Erythroblast (primary cell): ENCODE results near the gene CABP1.
"Not testable (repeated sequence)": the region's sequence is repeated elsewhere in the genome, so short reads cannot be mapped to it uniquely, and the experiment has no call there.

Experiments used
- DNase-seq, 2 experiments: peaks; one replicate each; lab custom pipeline; 2025; lab: John Stamatoyannopoulos, UW
- GATA1 ChIP-seq: IDR thresholded peaks from 2 replicates; pipeline ENCODE4 v1.6.1; 2011; ENCODE audit warnings: low read depth, mild to moderate bottlenecking, control low read depth, low read length, moderate library complexity
- POLR2A ChIP-seq: IDR thresholded peaks from 2 replicates; pipeline ENCODE4 v1.6.1; 2011; ENCODE audit warnings: mild to moderate bottlenecking, low read length

The CABP1 gene

DNA sequence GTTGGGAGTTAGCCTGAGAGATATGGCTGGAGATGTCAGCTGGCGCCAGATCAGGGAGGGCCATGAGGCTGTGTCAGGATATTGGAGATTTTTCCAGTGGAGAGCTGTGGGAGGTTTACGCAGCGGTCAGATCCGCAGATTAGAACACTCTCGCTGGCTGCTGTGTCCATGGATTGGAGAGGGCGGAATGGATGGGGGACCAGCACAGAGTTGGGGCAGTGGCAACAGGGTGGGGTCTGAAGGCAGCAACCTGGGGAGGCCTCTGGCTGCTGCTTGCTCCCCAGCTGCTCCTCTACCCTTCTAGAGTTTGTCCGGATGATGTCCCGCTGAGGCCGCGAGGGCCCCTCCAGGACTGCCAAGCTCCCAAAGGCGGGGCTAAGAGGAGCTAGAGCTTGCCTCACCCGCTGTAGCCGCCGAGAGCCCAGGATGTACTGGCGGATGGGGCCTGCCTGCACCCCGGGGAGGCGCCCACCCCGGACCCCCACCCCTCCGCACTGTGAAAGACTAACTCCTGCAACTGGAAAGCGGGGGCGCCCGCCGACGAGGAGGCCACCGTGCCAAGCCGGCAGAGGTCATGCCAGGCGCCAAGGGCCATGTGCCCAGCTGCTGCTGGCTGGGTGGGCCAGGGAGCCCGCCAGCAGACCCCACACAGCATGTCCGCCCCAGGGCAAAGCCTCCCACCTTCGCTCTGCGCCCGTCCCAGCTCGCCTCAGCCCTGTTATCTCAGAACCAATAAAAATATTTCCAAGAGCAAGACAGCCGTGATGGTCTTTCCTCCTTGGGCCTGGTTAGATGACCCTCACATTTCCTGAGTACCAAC is 26.4 kb downstream of the CABP1 start:
- TF ChIP-seq POLR2A (no peak), GATA1 (no peak)
- no peak for DNase-seq

DNA sequence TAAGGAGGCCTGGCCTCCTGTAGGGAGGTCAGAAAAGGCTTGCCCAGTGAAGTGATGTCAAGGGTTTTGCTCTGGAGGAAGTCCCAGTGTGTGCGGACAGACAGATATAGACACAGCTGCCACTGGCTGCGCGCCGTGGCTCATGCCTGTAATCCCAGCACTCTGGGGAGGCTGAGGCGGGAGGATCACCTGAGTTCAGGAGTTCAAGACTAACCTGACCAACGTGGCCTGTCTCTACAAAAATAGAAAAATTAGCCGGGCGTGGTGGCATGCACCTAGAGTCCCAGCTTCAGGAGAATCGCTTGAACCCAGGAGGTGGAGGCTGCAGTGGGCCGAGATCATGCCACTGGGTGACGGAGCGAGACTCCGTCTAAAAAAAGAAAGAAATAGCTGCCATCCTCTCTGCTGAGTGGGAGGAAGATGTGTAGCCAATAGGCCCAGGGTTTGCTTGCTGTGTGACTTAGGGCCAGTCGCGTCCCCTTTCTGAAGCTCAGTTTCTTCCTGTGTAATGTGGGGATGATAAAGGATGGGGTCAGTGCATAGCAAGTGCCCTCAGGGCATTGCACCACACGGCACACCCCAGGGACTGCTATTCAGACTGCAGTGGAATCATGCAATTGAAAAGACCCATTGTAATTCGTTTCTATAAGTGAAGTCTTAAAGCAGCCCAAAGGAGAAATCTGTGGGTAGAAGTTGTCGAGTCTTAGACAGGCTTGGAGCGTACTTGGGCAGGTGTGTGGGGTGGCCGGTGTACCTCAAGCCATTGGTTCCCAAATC is 27.9 kb downstream of the CABP1 start:
- no peak for TF ChIP-seq POLR2A
- TF ChIP-seq GATA1: no peak
- no peak for DNase-seq

DNA sequence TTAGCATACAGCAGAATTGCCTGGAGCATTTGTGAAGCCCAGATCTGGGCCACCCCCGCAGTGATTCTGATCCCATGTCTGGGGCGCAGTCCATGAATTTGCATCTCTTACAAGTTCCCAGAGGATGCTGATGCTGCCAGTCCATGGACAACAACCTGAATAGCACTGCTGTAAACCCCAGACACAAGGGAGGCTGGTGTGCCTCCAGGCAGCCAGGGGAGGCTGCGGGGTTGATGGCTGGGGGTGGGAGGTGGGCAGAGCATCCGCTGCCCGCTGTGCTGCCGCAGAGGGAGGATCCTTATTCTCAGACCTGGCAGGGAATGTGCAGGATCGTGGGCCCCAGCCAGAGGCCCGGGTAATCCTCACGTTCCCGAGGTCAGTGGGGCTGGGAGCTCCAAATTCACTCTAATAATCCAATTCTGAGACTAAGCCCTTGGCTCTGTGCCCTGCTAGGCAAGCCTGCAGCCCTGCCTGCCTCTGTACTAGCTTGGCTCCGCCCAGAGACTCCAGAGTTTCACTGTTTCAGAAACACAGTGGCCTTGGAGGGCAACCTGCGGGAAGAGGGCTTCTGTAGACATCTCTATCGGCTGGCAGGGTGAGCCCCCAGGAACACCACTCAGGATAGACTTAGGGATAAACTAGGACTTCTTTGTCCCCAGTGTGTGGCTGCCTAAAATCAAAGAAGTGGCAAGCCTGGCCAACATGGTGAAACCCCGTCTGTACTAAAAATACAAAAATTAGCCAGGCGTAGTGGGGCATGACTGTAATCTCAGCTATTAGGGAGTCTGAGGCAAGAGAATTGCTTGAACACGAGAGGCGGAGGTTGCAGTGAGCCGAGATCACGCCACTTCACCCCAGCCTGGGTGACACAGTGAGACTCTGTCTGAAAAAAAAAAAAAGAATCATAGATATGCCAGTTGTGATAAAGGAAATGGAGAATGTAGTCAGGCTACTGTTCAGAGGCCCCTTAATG is 28.7 kb downstream of the CABP1 start:
- no peak for TF ChIP-seq POLR2A
- no peak for TF ChIP-seq GATA1
- DNase-seq: no peak

- DNase-seq: not testable (repeated sequence)
Measured at GRCh38 chr12:120670237-120670636, 29.8 kb downstream of the CABP1 start.

GRCh38 chr12:120670667-120671066 is 30.2 kb downstream of the CABP1 start:
- no peak for DNase-seq
- TF ChIP-seq GATA1: no peak

DNA sequence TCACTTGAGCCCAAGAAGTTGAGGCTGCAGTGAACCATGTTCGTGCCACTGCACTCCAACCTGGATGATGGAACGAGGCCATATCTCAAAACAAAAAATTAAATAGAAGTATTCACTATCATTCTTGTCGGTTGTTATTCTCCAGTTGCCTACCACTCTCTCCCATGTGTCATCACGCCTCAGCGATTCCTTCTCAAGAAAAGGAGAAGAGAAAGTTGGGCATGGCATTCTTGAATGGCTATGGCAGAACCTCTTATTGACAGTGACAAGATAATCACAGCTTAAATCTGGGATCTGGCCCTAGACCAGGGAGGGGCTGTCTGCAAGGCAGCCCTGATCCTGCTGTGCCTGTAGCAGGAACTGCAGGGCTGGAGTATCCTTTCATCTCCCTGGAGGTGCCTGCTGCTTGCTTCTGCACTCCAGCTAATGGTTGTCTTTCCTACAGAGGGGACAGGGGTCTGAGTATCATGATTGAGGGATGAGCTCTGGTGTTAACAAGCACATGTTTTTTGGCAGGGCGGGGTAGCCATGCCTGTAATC is 33.7 kb downstream of the CABP1 start:
- TF ChIP-seq POLR2A: no peak
- no peak for TF ChIP-seq GATA1
- DNase-seq: no peak

GRCh38 chr12:120677765-120678473 is 37.5 kb downstream of the CABP1 start:
- TF ChIP-seq GATA1: no peak
- no peak for TF ChIP-seq POLR2A
- no peak for DNase-seq

- TF ChIP-seq POLR2A: no peak
- TF ChIP-seq GATA1: no peak
- DNase-seq: no peak
Measured at GRCh38 chr12:120678572-120678971, 38.1 kb downstream of the CABP1 start.

DNA sequence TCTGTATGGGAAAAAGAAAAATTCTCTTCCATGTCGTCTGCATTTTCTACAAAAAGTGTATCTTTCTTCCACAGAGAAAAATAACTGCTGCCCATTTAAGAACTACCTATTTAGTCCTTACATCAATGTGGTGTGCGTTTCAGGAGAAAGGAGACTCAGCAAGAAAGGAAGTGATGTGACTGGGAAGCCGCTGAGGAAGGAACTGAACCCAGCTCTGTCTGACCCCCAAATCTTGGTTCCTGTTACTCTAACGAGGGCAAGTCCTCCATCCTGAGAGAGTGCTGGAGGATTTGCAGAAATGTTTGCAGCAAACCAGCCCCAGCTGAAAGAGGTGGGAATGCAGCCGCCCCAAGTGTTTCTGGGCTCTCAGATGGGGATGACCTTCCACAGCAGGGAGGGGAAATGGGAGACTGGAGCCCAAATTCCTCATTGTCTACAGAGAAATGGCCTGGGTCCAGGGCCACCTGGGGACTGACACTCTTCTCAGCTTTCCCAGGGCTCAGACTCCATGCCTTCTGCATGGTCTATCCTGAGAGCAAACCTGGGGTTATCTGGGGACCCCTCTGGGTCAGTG is 39.8 kb downstream of the CABP1 start:
- TF ChIP-seq GATA1 (no peak), POLR2A (no peak)
- no peak for DNase-seq

DNA sequence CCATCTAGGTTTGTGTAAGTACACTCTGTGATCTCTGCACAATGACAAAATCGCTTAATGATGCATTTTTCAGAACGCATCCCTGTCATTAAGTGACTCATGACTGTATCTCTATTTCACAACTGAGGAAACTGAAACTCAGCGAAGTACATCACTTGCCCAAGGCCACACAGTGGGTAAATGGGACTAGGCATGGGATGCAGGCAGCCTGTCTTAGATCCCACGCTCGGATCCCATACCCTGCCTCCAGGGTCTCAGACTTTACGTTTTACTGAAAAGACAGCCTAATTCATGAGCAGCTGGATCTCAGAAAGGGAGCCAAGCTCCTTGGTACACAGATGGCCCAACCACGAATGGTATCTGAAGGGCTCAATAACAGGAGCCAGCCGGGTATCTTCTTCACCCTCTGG is 44.1 kb downstream of the CABP1 start:
- TF ChIP-seq GATA1: no peak
- no peak for TF ChIP-seq POLR2A
- DNase-seq: no peak

DNA sequence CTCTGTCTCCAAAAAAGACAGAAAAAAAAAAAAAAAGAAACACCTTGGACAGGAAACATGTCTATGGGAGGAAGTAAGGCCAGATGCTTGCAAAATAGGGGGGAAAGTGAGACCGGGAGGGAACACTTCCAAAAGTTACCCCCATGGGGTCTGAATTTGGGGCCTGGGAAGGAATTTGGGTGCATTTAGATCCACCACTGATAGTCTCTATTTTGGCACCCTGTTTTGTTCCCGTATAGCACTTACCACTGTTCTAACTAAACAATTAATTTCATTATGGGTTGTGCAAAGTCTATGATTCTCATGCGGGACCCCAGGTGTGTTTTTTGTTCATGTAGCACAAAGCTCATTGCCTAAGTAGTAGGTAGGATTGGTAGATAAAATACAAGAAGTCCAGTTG is 45.1 kb downstream of the CABP1 start:
- TF ChIP-seq GATA1 (no peak), POLR2A (no peak)
- DNase-seq: no peak

- TF ChIP-seq GATA1 (no peak), POLR2A (peak; percentile 71)
- DNase-seq: peak; percentile 99
Measured at GRCh38 chr12:120686151-120686689, 45.8 kb downstream of the CABP1 start.
